Measurements from ENCODE around the gene SLC35A4. TPM values are rescaled to one million over a fixed set of nuclear protein-coding genes. Genes with fewer than 3 reads are reported as not detected.

The SLC35A4 gene
- polyA plus RNA-seq, 4 donors = 35.7 to 74.6 (median 57.9) TPM

DNA sequence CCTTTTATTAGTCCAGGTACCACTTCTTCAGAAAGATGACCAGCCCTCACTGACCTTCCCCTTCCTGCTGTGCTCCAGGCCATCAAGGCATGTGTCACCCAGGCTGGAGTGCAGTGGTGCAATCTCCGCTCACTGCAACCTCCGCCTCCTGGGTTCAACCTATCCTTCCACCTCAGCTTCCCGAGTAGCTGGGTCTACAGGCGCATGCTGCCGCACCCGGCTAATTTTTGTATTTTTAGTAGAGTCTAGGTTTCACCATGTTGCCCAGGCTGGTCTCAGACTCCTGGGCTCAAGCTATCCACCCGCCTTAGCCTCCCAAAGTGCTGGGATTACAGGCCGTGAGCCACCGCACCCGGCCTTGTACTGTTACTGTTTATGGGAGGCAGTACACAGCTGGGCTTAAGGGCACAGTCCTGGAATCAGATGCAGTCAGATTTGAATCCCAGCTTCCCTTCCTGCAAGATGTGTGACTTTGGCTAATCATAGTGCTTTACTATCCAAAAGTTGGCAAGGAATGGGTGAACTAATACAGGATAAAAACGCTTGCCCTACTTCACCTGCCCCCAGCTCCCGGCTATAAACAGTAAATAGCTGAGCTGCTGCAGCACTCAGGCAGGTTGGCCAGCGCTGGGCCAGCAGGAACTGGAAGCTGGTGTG is 17.6 kb upstream of the SLC35A4 start:
- Histone ChIP-seq H3K4me3 (ENCODE audit: low read depth in 1 of 3, low read length in 3 of 3) (no peak overlapping the region), H3K4me1 (ENCODE audit: control insufficient read depth in 3 of 3, insufficient read depth in 2 of 3, low read depth in 1 of 3, low read length in 2 of 3) (peaks cover 8 to 38% (median 20%) of the 10 kb centered on the region in 3 donors)
- no peak for FAIRE-seq

DNA sequence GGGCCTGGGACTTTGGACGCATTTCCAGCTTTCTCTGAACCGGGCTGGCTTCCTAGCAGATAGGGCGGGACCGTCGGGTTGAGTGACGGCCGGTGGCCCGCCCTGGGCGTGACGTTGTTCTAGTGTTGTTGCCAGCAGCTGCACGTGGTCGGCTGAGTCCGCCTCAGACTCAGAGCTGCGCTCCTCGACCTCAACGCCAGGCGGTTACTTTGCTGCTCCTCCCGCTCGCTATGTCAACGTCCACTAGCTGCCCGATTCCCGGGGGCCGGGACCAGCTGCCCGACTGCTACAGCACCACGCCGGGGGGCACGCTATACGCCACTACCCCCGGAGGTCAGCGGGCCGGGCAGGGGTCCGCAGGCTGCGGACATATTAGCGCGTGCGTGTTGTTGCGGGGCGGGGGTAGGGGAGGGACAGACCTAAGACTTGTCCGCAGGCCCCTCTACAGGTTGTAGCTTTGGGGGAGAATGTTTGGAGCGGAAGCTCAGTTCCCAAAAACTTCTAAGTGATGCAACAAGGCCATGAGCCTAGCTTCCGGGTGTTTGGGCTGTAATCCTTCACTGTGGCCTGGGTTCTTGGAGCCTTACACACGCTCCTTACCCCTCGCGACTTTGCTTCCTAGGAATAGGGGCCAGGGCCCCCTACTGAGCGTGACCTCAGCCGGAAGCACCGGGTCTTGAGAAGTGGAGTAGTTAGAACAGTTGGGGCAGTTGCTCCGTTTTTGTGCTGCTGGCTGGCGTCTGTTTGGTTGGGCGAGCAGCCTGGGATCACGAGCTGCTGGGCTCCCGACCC is 16.9 kb upstream of the SLC35A4 start, which contains the start of gene EIF4EBP3:
Gene EIF4EBP3 (plus strand): TSS at position 155 of the 792 bp plus-strand sequence. CDS start 76 bp downstream, at position 231.
- Histone ChIP-seq H3K27ac (ENCODE audit: low read depth in 1 of 3, low read length in 2 of 3) (peak within 1 kb of the TSS; percentile 93 to 99 (median 95)), H3K9me3 (ENCODE audit: control insufficient read depth in 2 of 2, insufficient read depth in 1 of 2, low read depth in 1 of 2, low read length in 1 of 2) (no peaks in the 10 kb centered on the region), H3K4me1 (ENCODE audit: control insufficient read depth in 3 of 3, insufficient read depth in 2 of 3, low read depth in 1 of 3, low read length in 2 of 3) (peaks cover 8 to 38% (median 20%) of the 10 kb centered on the region in 3 donors), H3K36me3 (ENCODE audit: control insufficient read depth in 3 of 3, insufficient read depth in 2 of 3, low read depth in 1 of 3, low read length in 3 of 3) (peaks cover 8 to 46% (median 8%) of the 10 kb centered on the region in 3 donors), H3K4me3 (ENCODE audit: low read depth in 1 of 3, low read length in 3 of 3) (peak within 1 kb of the TSS; percentile 54 to 61 (median 59)), H3K27me3 (ENCODE audit: control insufficient read depth in 3 of 3, insufficient read depth in 3 of 3, low read length in 3 of 3) (no peaks in the 10 kb centered on the region)
- DNase-seq (peak; percentile 98 to 99), FAIRE-seq (no peak)
- 1 to 2% (median 1%) methylated on average over 49 to 52 of the region's 52 CpGs for WGBS, 3 donors

More for the DNA sequence above, 17.6 kb upstream of the SLC35A4 start:
- Histone ChIP-seq H3K36me3 (ENCODE audit: control insufficient read depth in 3 of 3, insufficient read depth in 2 of 3, low read depth in 1 of 3, low read length in 3 of 3) (peaks cover 8 to 47% (median 9%) of the 10 kb centered on the region in 3 donors), H3K27me3 (ENCODE audit: control insufficient read depth in 3 of 3, insufficient read depth in 3 of 3, low read length in 3 of 3) (no peaks in the 10 kb centered on the region), H3K9me3 (ENCODE audit: control insufficient read depth in 2 of 2, insufficient read depth in 1 of 2, low read depth in 1 of 2, low read length in 1 of 2) (no peaks in the 10 kb centered on the region), H3K27ac (ENCODE audit: low read depth in 1 of 3, low read length in 2 of 3) (peak overlapping the region; percentile 82 to 99 (median 93))
- peak in 1 of 2 donors; percentile 75 for DNase-seq
- WGBS, 3 donors = 13 to 40% (median 28%) methylated on average over 13 of the region's 13 CpGs

DNA sequence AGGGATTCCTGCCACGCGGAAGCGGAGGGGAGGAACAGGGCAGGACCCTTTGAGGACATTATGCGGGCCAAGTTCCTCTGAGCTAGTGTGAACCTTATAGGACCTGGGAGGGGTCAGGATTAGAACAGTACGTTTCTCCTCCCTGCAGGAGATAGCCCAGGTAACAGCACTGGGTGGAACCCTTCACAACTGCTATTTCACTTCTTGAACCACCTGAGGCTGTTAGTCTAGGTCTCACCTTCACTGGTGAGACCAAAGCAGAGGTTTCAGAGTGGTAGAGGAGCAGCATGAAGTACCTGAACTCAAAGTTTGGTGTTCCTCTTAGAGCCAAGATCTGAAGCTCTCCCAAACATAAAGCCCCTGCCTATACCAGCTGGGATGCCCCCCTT is 16.3 kb upstream of the SLC35A4 start:
- peaks cover 8 to 46% (median 8%) of the 10 kb centered on the region in 3 donors for H3K36me3 ChIP-seq (ENCODE audit: control insufficient read depth in 3 of 3, insufficient read depth in 2 of 3, low read depth in 1 of 3, low read length in 3 of 3)
- H3K4me3 ChIP-seq (ENCODE audit: low read depth in 1 of 3, low read length in 3 of 3) = peak overlapping the region; percentile 54 to 61 (median 59)
- peak; percentile 78 to 94 for DNase-seq
- peak overlapping the region; percentile 93 to 99 (median 95) for H3K27ac ChIP-seq (ENCODE audit: low read depth in 1 of 3, low read length in 2 of 3)
- no peaks in the 10 kb centered on the region for H3K27me3 ChIP-seq (ENCODE audit: control insufficient read depth in 3 of 3, insufficient read depth in 3 of 3, low read length in 3 of 3)
- no peaks in the 10 kb centered on the region for H3K9me3 ChIP-seq (ENCODE audit: control insufficient read depth in 2 of 2, insufficient read depth in 1 of 2, low read depth in 1 of 2, low read length in 1 of 2)
- H3K4me1 ChIP-seq (ENCODE audit: control insufficient read depth in 3 of 3, insufficient read depth in 2 of 3, low read depth in 1 of 3, low read length in 2 of 3) = peaks cover 8 to 35% (median 20%) of the 10 kb centered on the region in 3 donors
- 3 to 24% (median 7%) methylated on average over 5 of the region's 5 CpGs for WGBS, 3 donors
- FAIRE-seq = no peak

DNA sequence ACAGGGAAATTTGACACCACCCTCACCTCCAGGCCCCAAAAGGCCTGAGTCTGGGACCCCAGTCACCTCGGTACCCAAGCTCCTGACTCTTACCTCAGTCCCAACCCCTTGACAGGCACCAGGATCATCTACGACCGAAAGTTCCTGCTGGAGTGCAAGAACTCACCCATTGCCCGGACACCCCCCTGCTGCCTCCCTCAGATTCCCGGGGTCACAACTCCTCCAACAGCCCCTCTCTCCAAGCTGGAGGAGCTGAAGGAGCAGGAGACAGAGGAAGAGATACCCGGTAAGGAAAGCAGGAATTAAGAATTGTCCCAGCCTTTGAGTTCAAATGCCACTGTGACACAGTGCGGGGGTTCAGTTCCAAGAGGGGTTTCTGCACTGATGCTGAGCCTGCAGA is 15.8 kb upstream of the SLC35A4 start:
- WGBS, 3 donors = 80 to 88% (median 84%) methylated on average over 7 of the region's 7 CpGs
- H3K4me1 ChIP-seq (ENCODE audit: control insufficient read depth in 3 of 3, insufficient read depth in 2 of 3, low read depth in 1 of 3, low read length in 2 of 3) = peaks cover 8 to 30% (median 20%) of the 10 kb centered on the region in 3 donors
- no peak overlapping the region for H3K4me3 ChIP-seq (ENCODE audit: low read depth in 1 of 3, low read length in 3 of 3)
- peak overlapping the region; percentile 93 to 99 (median 95) for H3K27ac ChIP-seq (ENCODE audit: low read depth in 1 of 3, low read length in 2 of 3)
- no peaks in the 10 kb centered on the region for H3K9me3 ChIP-seq (ENCODE audit: control insufficient read depth in 2 of 2, insufficient read depth in 1 of 2, low read depth in 1 of 2, low read length in 1 of 2)
- FAIRE-seq (no peak), DNase-seq (no peak)
- H3K36me3 ChIP-seq (ENCODE audit: control insufficient read depth in 3 of 3, insufficient read depth in 2 of 3, low read depth in 1 of 3, low read length in 3 of 3) = peaks cover 8 to 44% (median 8%) of the 10 kb centered on the region in 3 donors
- H3K27me3 ChIP-seq (ENCODE audit: control insufficient read depth in 3 of 3, insufficient read depth in 3 of 3, low read length in 3 of 3) = no peaks in the 10 kb centered on the region

DNA sequence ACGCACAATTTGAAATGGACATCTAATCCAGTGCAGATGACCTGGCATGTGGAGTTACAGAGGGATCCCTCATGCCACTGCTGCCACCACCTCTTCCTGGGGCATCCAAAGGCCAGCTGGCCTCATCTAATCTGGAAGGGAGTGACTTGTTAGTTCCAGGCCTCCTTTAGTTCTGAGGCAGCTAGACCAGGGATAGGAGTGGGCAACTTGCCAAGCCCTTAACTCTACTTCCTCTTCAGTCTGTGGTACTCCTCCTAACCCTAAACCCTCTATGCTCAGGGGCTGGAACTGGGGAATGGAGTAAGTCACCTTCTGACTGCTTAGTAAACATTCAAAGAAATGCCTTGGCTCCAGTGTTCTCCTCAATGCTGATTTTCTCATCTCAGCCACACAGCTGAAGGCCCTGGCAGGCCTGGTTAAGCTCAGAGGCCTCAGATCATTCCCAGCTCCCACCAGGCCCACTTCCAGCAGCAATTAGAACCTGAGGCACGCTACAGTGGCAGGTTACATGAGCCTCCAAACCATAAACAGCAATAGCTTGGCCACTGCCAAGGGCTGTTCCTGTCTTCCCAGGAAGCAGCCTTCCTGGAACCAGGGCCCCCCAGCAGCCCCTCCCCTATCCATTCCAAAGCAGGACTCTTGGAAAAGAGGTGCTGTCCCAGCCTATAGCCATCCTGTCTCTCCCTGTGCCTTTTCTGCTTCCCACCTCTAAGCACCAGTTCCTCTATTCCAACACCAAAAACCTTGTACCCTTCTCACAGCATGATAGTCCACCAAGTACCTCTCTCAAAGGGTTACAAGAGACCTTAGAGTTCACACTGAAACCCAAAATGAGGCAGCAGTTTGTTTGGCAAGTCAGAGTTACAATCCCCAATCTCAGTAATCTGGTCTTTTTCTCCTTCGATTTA is 15.1 kb upstream of the SLC35A4 start:
- H3K9me3 ChIP-seq (ENCODE audit: control insufficient read depth in 2 of 2, insufficient read depth in 1 of 2, low read depth in 1 of 2, low read length in 1 of 2) = no peaks in the 10 kb centered on the region
- FAIRE-seq = no peak
- no peaks in the 10 kb centered on the region for H3K27me3 ChIP-seq (ENCODE audit: control insufficient read depth in 3 of 3, insufficient read depth in 3 of 3, low read length in 3 of 3)
- peak overlapping the region in 2 of 3 donors; percentile 95 to 99 for H3K27ac ChIP-seq (ENCODE audit: low read depth in 1 of 3, low read length in 2 of 3)
- H3K36me3 ChIP-seq (ENCODE audit: control insufficient read depth in 3 of 3, insufficient read depth in 2 of 3, low read depth in 1 of 3, low read length in 3 of 3) = peaks cover 5 to 41% (median 8%) of the 10 kb centered on the region in 3 donors
- WGBS, 3 donors = 74 to 75% (median 75%) methylated on average over 3 of the region's 3 CpGs
- H3K4me1 ChIP-seq (ENCODE audit: control insufficient read depth in 3 of 3, insufficient read depth in 2 of 3, low read depth in 1 of 3, low read length in 2 of 3) = peaks cover 8 to 29% (median 20%) of the 10 kb centered on the region in 3 donors
- H3K4me3 ChIP-seq (ENCODE audit: low read depth in 1 of 3, low read length in 3 of 3) = no peak overlapping the region
- peak; percentile 37 to 85 for DNase-seq

DNA sequence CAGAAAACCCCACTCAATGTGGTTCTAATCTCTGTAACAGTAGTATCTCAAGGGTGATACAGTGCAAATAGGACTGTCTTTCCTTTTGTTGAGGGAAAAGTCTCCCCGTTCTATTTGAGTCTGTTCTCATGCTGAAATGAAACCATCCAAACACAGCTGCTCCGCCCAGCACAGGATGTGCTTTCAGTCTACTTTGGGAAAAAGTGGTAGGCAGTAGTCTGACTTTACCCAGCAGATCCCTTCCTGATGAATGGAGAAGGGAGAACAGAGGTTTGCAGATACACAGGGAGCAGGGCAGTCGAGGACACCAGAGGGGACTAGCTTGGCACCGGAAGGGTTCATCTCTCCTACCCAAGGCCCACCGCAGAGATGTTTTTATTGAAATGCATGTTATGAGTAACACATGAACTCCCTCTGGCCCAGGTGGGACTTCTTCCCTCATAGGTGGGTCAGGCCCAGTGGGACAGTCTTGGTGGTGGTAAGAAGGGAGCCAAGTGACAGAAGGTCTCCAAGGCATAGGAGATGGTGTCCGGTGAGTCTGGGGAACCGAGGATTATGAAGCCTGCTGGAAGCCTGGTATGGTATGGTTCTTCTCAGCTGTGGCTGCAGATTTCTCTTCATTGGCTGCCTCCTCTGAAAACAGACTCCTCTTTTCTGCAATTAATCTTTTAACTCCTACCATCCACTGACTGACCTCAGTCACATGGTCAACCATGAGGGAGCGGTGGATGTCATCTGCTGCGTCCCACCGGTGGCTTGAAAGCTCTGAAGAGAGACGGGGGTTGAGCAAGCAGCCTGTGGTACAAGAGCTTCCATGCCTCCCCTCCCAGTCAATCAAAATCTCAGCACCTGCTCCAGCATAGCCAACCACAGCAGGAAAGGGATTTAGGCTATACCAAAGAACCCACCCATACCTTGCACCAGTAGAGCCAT is 14.2 kb upstream of the SLC35A4 start:
- 85 to 90% (median 86%) methylated on average over 11 of the region's 11 CpGs for WGBS, 3 donors
- no peak for DNase-seq
- H3K27ac ChIP-seq (ENCODE audit: low read depth in 1 of 3, low read length in 2 of 3) = peak overlapping the region in 2 of 3 donors; percentile 95 to 99
- peaks cover 8 to 29% (median 23%) of the 10 kb centered on the region in 3 donors for H3K4me1 ChIP-seq (ENCODE audit: control insufficient read depth in 3 of 3, insufficient read depth in 2 of 3, low read depth in 1 of 3, low read length in 2 of 3)
- FAIRE-seq = no peak
- H3K27me3 ChIP-seq (ENCODE audit: control insufficient read depth in 3 of 3, insufficient read depth in 3 of 3, low read length in 3 of 3) = no peaks in the 10 kb centered on the region
- H3K36me3 ChIP-seq (ENCODE audit: control insufficient read depth in 3 of 3, insufficient read depth in 2 of 3, low read depth in 1 of 3, low read length in 3 of 3) = peaks cover 5 to 36% (median 8%) of the 10 kb centered on the region in 3 donors
- no peaks in the 10 kb centered on the region for H3K9me3 ChIP-seq (ENCODE audit: control insufficient read depth in 2 of 2, insufficient read depth in 1 of 2, low read depth in 1 of 2, low read length in 1 of 2)
- H3K4me3 ChIP-seq (ENCODE audit: low read depth in 1 of 3, low read length in 3 of 3) = no peak overlapping the region

DNA sequence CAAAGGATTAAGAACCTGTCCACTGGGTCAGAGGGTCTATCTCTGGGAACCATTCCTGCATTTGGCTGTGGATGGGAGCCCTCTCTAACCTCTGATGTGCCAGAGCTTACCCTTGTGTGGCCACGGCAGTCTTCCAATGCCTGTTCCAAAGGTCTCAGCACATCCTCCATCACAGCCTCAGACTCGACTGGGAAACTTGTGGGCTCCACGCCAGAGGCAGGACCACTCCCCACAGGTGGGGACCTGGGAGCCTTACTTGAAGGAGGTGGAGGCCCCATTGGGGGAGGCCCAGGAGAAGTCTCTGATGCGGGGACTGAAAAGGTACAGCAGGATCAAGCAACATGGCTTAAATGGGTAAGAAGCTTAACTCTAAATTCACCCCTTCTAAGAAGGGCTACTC is 12.8 kb upstream of the SLC35A4 start:
- Histone ChIP-seq H3K4me1 (ENCODE audit: control insufficient read depth in 3 of 3, insufficient read depth in 2 of 3, low read depth in 1 of 3, low read length in 2 of 3) (peaks cover 8 to 30% (median 20%) of the 10 kb centered on the region in 3 donors), H3K36me3 (ENCODE audit: control insufficient read depth in 3 of 3, insufficient read depth in 2 of 3, low read depth in 1 of 3, low read length in 3 of 3) (peaks cover 5 to 33% (median 8%) of the 10 kb centered on the region in 3 donors), H3K9me3 (ENCODE audit: control insufficient read depth in 2 of 2, insufficient read depth in 1 of 2, low read depth in 1 of 2, low read length in 1 of 2) (no peaks in the 10 kb centered on the region), H3K4me3 (ENCODE audit: low read depth in 1 of 3, low read length in 3 of 3) (no peak overlapping the region), H3K27me3 (ENCODE audit: control insufficient read depth in 3 of 3, insufficient read depth in 3 of 3, low read length in 3 of 3) (no peaks in the 10 kb centered on the region), H3K27ac (ENCODE audit: low read depth in 1 of 3, low read length in 2 of 3) (no peak overlapping the region)
- WGBS, 3 donors = 71 to 92% (median 75%) methylated on average over 4 of the region's 4 CpGs
- FAIRE-seq = no peak
- DNase-seq = no peak
